CD4-positive, alpha-beta T cell (primary cell): ENCODE data around the gene TSC22D1. TPM values are rescaled to one million over a fixed set of nuclear protein-coding genes. Genes with fewer than 3 reads are reported as not detected.

Source experiments
- ATAC-seq: fragments of 200-7000 bp; cut with Tn5 transposase; one replicate; pipeline ENCODE4 v1.10.0; 2022; ENCODE audit warnings: mild to moderate bottlenecking; ENCODE audit not compliant: poor library complexity
- CTCF ChIA-PET: fragments of 350-600 bp; sonication (Branson Sonifier 250); formaldehyde crosslinking; loops from one replicate; lab custom pipeline; 2021; ENCODE audit warnings: antibody characterized with exemption, inconsistent platforms; lab: Charles Lee
- POLR2A ChIA-PET: fragments of 350-600 bp; sonication (Branson Sonifier 250); formaldehyde crosslinking; loops from one replicate; lab custom pipeline; 2021; ENCODE audit warnings: antibody characterized with exemption, inconsistent platforms; lab: Charles Lee
- DNase-seq, 14 experiments: peaks; one replicate each; pipeline ENCODE4 v3.0.0-alpha.2; 2013 to 2020; ENCODE audit warnings: mixed read lengths in 2 of 14
- H3K27ac ChIP-seq, 2 donors: one replicate each; pipeline versions ENCODE4 v1.5.1 to v1.7.0; 2013; ENCODE audit warnings: low read length in 2 of 2, low read depth in 1 of 2, mild to moderate bottlenecking in 1 of 2
- H3K27me3 ChIP-seq, 2 experiments: 1 replicate in 1 of 2; 2 replicates in 1 of 2; pipeline versions ENCODE4 v1.6.1 to v1.7.0; 2013; ENCODE audit warnings: low read length in 2 of 2, control low read depth in 1 of 2, mild to moderate bottlenecking in 1 of 2, moderate library complexity in 1 of 2; ENCODE audit not compliant: insufficient read depth in 2 of 2, control insufficient read depth in 1 of 2
- H3K36me3 ChIP-seq: one replicate; pipeline ENCODE4 v1.6.1; 2013; ENCODE audit warnings: low read length, control low read depth; ENCODE audit not compliant: insufficient read depth
- H3K4me1 ChIP-seq: one replicate; pipeline ENCODE4 v1.6.1; 2013; ENCODE audit warnings: low read length, control low read depth; ENCODE audit not compliant: insufficient read depth
- H3K4me3 ChIP-seq: one replicate; pipeline ENCODE4 v1.5.1; 2013; ENCODE audit warnings: mild to moderate bottlenecking, low read length, moderate library complexity
- H3K9me3 ChIP-seq, 2 experiments: 1 replicate in 1 of 2; 2 replicates in 1 of 2; pipeline versions ENCODE4 v1.6.1 to v1.7.0; 2013; ENCODE audit warnings: low read length in 2 of 2, mild to moderate bottlenecking in 2 of 2, control low read depth in 1 of 2, moderate library complexity in 1 of 2; ENCODE audit not compliant: control insufficient read depth in 1 of 2, insufficient read depth in 1 of 2
- H3K27ac Mint-ChIP-seq: one replicate; pipeline ENCODE4 v1.8.0; 2020; ENCODE audit warnings: mixed read lengths
- H3K27me3 Mint-ChIP-seq: one replicate; pipeline ENCODE4 v1.8.0; 2021; ENCODE audit warnings: mixed read lengths
- H3K36me3 Mint-ChIP-seq: one replicate; pipeline ENCODE4 v1.8.0; 2021; ENCODE audit warnings: low read depth, mixed read lengths
- H3K4me1 Mint-ChIP-seq: one replicate; pipeline ENCODE4 v1.8.0; 2021; ENCODE audit warnings: low read depth, mixed read lengths
- H3K4me3 Mint-ChIP-seq: one replicate; pipeline ENCODE4 v1.8.0; 2020; ENCODE audit warnings: mild to moderate bottlenecking, mixed read lengths
- H3K9me3 Mint-ChIP-seq: one replicate; pipeline ENCODE4 v1.8.0; 2020; ENCODE audit warnings: mixed read lengths
- CTCF ChIP-seq: fragments of 200-600 bp; IDR thresholded peaks from one replicate; pipeline ENCODE4 v1.8.0; 2022; ENCODE audit warnings: antibody characterized with exemption, mild to moderate bottlenecking
- intact Hi-C, 2 experiments: fragments of 100-400 bp; cut with DNase I in 1 of 2; cut with micrococcal nuclease in 1 of 2; formaldehyde crosslinking; loops; one replicate each; pipeline versions ENCODE4 v1.15.1 to v1.9.0; 2023 to 2025; cut with DNase I, micrococcal nuclease
- total RNA-seq, 174 experiments: library from RNA in 2 of 174; stranded (reverse) in 2 of 174; gene quantifications; one replicate each; pipeline ENCODE4 v1.2.3 and lab custom pipeline; 2021 to 2026

TSC22D1 gene
- total RNA-seq, 2 experiments from 2014 or later, result 24.0 to 26.5 TPM

GRCh38 chr13:44555207-44555606, 20.9 kb downstream of the TSC22D1 start:
- TF ChIP-seq CTCF, result no peak
- Histone ChIP-seq H3K9me3 (no peaks in the 10 kb centered on the region), H3K36me3 (no peaks in the 10 kb centered on the region), H3K4me3 (no peak overlapping the region), H3K27me3 (no peaks in the 10 kb centered on the region), H3K27ac (no peak overlapping the region), H3K4me1 (no peaks in the 10 kb centered on the region)
- H3K9me3 Mint-ChIP-seq, result no peaks in the 10 kb centered on the region
- no peaks in the 10 kb centered on the region for H3K4me1 Mint-ChIP-seq
- ATAC-seq (no peak), DNase-seq (no peak)
- no peaks in the 10 kb centered on the region for H3K27me3 Mint-ChIP-seq
- peaks cover 19% of the 10 kb centered on the region for H3K36me3 Mint-ChIP-seq
- POLR2A ChIA-PET, result no interaction called here
- no peak overlapping the region for H3K27ac Mint-ChIP-seq
- CTCF ChIA-PET, result no interaction called here
- intact Hi-C loops, result no loop called here
- no peak overlapping the region for H3K4me3 Mint-ChIP-seq

GRCh38 chr13:44549476-44549875, 26.7 kb downstream of the TSC22D1 start:
- CTCF ChIA-PET, result interaction anchor here (0.7 kb wide), 1 partner anchor 600 kb away, joined by 3 read pairs; no protein-coding TSS in a partner anchor
- H3K27ac Mint-ChIP-seq, result no peak overlapping the region
- POLR2A ChIA-PET, result no interaction called here
- ATAC-seq (no peak), DNase-seq (no peak)
- H3K4me3 Mint-ChIP-seq, result no peak overlapping the region
- H3K27me3 ChIP-seq, result no peaks in the 10 kb centered on the region
- no peaks in the 10 kb centered on the region for H3K9me3 ChIP-seq
- no peaks in the 10 kb centered on the region for H3K4me1 Mint-ChIP-seq
- H3K9me3 Mint-ChIP-seq, result no peaks in the 10 kb centered on the region
- intact Hi-C loops, result no loop called here
- no peaks in the 10 kb centered on the region for H3K4me1 ChIP-seq
- no peak for TF ChIP-seq CTCF
- no peaks in the 10 kb centered on the region for H3K27me3 Mint-ChIP-seq
- peaks cover 13% of the 10 kb centered on the region for H3K36me3 Mint-ChIP-seq
- H3K4me3 ChIP-seq, result no peak overlapping the region
- H3K27ac ChIP-seq, result no peak overlapping the region
- no peaks in the 10 kb centered on the region for H3K36me3 ChIP-seq

GRCh38 chr13:44546164-44546563, 30.0 kb downstream of the TSC22D1 start:
- no peaks in the 10 kb centered on the region for H3K27me3 Mint-ChIP-seq
- DNase-seq, result no peak
- H3K9me3 Mint-ChIP-seq, result no peaks in the 10 kb centered on the region
- ChIA-PET CTCF (interaction anchor here (0.6 kb wide), 1 partner anchor 1300 kb away, joined by 3 read pairs; no protein-coding TSS in a partner anchor), POLR2A (no interaction called here)
- no peaks in the 10 kb centered on the region for H3K9me3 ChIP-seq
- no peaks in the 10 kb centered on the region for H3K36me3 Mint-ChIP-seq
- H3K4me3 ChIP-seq, result no peak overlapping the region
- intact Hi-C loops, result no loop called here
- no peak overlapping the region for H3K27ac ChIP-seq
- H3K27ac Mint-ChIP-seq, result no peak overlapping the region
- no peaks in the 10 kb centered on the region for H3K36me3 ChIP-seq
- no peaks in the 10 kb centered on the region for H3K4me1 Mint-ChIP-seq
- H3K4me3 Mint-ChIP-seq, result no peak overlapping the region
- no peaks in the 10 kb centered on the region for H3K27me3 ChIP-seq
- TF ChIP-seq CTCF, result no peak
- no peaks in the 10 kb centered on the region for H3K4me1 ChIP-seq
- ATAC-seq, result no peak
